ENCODE results near the gene PALLD.

GRCh38 chr4:168907119-168907698 lies 410.4 kb downstream of the PALLD start:
- TF ChIP-seq EP300 (IDR thresholded peaks at IDR 0.05) (no peak), POLR2A (IDR thresholded peaks at IDR 0.05; ENCODE audit: low read depth) (no peak), CTCF (IDR thresholded peaks at IDR 0.05) (no peak), POLR2AphosphoS5 (IDR thresholded peaks at IDR 0.05) (no peak)
